22Rv1 (cell line): ENCODE data around the gene PTBP3.
"Not testable (repeated sequence)": the region's sequence is repeated elsewhere in the genome, so short reads cannot be mapped to it uniquely, and the experiment has no call there.

Experiments
- H3K27ac ChIP-seq: fragments of 450-650 bp; 2 replicates; pipeline ENCODE4 v1.5.1; 2017
- CTCF ChIP-seq: fragments of 450-650 bp; IDR thresholded peaks from 2 replicates; pipeline ENCODE4 v1.5.1; 2017; ENCODE audit warnings: mild to moderate bottlenecking
- ZFX ChIP-seq: fragments of 450-650 bp; IDR thresholded peaks from 2 replicates; pipeline ENCODE4 v1.6.1; 2017; ENCODE audit warnings: antibody characterized with exemption, borderline replicate concordance

Gene PTBP3

GRCh38 chr9:112200711-112201110 lies 132.7 kb downstream of the PTBP3 start:
- no peak overlapping the region for H3K27ac ChIP-seq
- no peak for TF ChIP-seq CTCF
- no peak for TF ChIP-seq ZFX

GRCh38 chr9:112198646-112199045 lies 134.8 kb downstream of the PTBP3 start:
- TF ChIP-seq CTCF = no peak

GRCh38 chr9:112194969-112195431 lies 138.4 kb downstream of the PTBP3 start:
- H3K27ac ChIP-seq = no peak overlapping the region
- TF ChIP-seq ZFX = no peak
- TF ChIP-seq CTCF = no peak

More at GRCh38 chr9:112198646-112199045, 134.8 kb downstream of the PTBP3 start:
- no peak overlapping the region for H3K27ac ChIP-seq

- TF ChIP-seq CTCF (no peak), ZFX (no peak)
These were observed 139.7 kb downstream of the PTBP3 start for GRCh38 chr9:112193572-112194288.

GRCh38 chr9:112190320-112190719 lies 143.1 kb downstream of the PTBP3 start:
- not testable (repeated sequence) for H3K27ac ChIP-seq

More at GRCh38 chr9:112193572-112194288, 139.7 kb downstream of the PTBP3 start:
- no peak overlapping the region for H3K27ac ChIP-seq

GRCh38 chr9:112188884-112189283 lies 144.5 kb downstream of the PTBP3 start:
- H3K27ac ChIP-seq = no peak overlapping the region
- no peak for TF ChIP-seq ZFX
- TF ChIP-seq CTCF = no peak

GRCh38 chr9:112187404-112187803 lies 146.0 kb downstream of the PTBP3 start:
- TF ChIP-seq ZFX = no peak
- no peak for TF ChIP-seq CTCF

GRCh38 chr9:112186695-112187094 lies 146.7 kb downstream of the PTBP3 start:
- H3K27ac ChIP-seq = no peak overlapping the region
- TF ChIP-seq CTCF (no peak), ZFX (no peak)

More at GRCh38 chr9:112187404-112187803, 146.0 kb downstream of the PTBP3 start:
- no peak overlapping the region for H3K27ac ChIP-seq
